ENCODE results near the gene SLC23A3.

DNA sequence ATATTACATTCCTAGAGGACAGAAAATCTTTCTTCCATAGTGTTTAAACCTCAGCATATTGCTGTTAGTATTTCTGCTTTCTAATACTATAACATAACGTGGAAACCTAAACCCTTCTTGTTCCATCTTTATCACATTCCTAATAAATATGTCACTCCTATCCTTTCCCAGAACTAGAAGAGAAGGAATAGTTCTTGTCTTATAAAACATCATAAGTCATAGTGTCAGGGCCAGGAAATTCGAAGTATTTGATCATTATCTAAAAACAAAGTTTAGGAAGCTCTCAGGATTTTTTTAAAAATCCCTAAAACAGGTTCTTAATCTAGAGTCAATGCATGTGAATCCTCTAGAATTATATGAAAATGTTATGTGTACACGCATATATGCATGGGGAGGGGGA, 11.2 kb downstream of the SLC23A3 start:
- TF ChIP-seq, protein P1, sequence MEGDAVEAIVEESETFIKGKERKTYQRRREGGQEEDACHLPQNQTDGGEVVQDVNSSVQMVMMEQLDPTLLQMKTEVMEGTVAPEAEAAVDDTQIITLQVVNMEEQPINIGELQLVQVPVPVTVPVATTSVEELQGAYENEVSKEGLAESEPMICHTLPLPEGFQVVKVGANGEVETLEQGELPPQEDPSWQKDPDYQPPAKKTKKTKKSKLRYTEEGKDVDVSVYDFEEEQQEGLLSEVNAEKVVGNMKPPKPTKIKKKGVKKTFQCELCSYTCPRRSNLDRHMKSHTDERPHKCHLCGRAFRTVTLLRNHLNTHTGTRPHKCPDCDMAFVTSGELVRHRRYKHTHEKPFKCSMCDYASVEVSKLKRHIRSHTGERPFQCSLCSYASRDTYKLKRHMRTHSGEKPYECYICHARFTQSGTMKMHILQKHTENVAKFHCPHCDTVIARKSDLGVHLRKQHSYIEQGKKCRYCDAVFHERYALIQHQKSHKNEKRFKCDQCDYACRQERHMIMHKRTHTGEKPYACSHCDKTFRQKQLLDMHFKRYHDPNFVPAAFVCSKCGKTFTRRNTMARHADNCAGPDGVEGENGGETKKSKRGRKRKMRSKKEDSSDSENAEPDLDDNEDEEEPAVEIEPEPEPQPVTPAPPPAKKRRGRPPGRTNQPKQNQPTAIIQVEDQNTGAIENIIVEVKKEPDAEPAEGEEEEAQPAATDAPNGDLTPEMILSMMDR (IDR thresholded peaks at IDR 0.05): no peak
- TF ChIP-seq POLR2A (IDR thresholded peaks at IDR 0.05): no peak

Measured in lower leg skin (tissue), 3 donors.